ENCODE data around the gene EPB41L2.
"Not testable (repeated sequence)": the region's sequence is repeated elsewhere in the genome, so short reads cannot be mapped to it uniquely, and the experiment has no call there.

The EPB41L2 gene

DNA sequence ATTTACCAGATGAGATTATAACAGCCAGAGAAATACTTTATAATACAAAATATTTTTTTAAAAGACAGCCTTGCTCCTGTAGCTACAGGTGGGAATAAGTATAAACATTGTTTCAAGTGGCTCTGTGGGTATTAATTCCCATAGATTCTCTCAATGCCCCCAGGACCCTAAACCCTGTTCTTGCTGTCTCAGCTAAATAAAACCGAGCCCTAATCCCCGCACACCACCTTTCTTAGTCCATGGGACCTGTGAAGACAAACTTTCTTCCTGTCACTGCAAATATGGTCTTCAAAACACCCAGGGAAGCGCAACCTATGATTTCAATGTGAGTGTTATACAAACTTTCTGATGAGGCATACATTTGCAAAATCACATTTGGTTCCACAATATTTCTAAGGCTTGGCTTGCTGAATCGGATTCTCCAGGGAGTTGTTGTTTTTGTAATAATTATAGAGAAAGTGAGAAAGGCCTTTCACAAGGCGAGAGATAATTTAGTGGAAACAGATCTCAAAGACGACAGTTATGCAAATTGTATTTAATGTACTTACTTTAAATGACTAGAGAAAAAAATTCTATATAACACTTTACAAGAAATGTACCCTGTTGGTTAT lies 224.7 kb downstream of the EPB41L2 start:
- no peak for DNase-seq (ENCODE audit: low read depth)

- no peak for DNase-seq (ENCODE audit: low read depth)
Observed at GRCh38 chr6:130837067-130837466, 226.0 kb downstream of the EPB41L2 start.

DNA sequence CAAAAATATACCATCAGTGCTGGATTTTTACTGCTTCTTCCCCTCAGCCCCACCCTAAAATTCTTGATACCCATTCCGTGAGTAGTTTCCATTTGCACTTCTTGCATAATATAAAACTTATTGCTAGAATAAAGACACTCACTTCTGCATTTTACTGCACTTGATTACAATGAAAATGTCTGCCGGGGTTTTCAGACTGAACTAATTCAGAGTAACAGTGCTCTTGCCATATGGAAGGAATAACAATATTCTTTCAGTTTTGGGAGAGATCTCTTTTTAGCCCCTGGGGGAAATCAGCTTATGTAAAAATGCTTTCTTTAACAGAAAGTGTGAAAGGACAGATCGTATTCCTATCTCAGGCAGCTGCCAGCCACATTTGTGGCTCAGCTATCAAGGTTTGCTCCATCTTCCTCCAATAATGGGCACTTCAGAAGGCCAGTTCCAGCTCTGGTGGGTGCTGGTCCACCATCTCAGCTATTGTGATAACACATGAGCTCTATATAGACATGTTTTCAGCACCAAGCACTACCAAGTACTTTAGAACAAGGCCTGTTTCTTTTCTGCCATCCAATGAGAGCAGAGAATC lies 226.9 kb downstream of the EPB41L2 start:
- no peak for DNase-seq (ENCODE audit: low read depth)

DNA sequence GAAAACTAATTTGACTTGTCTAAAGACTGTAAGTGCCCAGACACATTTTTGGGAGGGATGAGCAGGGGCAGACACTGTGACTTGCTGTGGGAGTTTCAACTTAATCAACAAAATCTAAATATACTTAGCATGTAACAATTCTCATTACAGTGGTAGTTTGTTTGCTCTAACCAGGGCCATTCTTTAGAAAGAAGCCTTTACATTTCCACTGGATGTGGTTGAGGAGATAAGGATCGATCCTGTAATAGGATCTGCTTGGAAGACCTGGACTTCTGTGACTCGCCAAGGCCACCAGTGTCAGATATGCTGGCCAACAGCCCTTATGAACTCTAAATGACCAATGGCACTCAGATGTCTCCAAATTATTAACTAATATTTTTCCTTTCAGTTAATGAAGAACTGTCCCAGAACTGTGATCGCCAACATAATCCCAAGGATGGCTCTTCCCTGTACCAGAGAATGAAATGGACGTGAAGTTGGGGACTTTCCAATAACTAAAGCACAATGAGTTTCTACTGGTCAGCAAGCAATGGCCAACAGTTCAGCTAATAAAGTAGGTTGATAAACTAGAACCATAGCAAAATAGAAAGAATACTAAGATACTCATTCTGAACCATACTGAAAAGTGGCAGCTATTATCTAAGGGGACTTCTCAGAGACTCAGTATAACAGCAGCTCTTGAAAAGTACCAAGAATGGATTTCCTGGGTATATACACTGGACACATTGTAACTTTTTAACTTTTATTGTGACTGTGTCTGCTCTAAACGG lies 228.4 kb downstream of the EPB41L2 start:
- no peak for DNase-seq (ENCODE audit: low read depth)

- no peak for DNase-seq (ENCODE audit: low read depth)
Observed at GRCh38 chr6:130833569-130833968, 229.5 kb downstream of the EPB41L2 start.

DNA sequence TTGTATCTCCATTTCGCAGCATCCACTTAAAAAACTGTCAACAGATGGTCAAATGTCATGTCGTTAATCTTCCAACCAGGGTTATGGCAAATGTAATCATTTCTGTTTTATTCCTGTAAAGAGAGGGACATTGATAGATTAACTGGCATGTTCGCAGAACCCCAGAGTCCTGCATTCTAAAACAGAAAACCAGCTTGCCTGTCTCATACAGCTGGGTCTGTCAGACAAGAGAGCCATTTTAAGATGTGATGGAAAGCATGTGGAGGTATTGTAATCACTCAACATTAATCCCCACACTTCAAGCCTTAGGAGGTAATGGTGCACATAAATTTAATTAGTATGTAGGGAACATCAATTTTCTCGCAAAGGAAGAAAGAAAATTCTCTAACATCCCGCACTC lies 231.4 kb downstream of the EPB41L2 start:
- no peak for DNase-seq (ENCODE audit: low read depth)

GRCh38 chr6:130829333-130829910 lies 233.6 kb downstream of the EPB41L2 start:
- no peak for DNase-seq (ENCODE audit: low read depth)

DNA sequence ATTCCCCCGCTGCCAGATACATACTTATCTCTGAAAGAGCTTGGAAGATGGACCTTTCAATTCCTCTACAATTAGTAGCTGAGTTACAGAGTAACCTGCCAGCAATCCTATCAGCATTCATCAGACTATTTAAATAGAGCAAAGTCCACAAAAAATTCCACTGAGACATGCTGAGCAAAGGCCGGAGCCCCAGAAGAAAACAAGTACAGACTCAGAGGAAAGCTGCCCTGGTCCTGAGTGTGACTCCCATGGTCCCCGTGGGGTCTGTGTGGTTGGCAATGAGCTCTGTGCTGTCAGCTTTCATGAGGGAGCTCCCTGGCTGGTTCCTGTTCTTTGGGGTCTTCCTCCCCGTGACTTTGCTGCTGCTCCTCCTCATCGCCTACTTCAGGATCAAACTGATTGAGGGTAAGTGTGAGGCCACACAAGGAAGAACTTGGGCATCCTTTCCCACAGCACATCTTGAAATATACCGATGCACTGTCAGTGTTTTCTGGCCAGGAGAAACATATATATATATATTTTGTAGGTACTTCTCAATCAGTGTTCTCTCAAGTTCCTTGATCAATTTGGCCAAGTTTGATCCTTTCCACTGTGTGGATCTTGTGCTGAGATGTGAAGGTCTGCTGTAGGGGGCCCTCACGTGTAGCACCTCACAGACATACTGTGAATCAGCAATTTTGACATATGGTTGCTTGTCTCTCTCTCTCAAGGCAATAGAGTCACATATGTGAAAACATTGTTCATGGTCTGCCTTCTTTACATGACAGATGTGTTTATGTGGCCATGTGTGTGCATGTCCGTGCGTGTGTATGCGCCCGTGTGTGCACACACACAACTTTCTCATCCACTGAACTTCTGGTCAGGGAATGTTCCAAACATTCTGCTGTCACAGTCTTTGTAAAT lies 235.5 kb downstream of the EPB41L2 start, which contains the start of gene SMLR1:
SMLR1 (plus strand) TSS at position 160 of the 903 bp plus-strand sequence; CDS start at position 168, 8 bp downstream.
- DNase-seq (ENCODE audit: low read depth): no peak

DNA sequence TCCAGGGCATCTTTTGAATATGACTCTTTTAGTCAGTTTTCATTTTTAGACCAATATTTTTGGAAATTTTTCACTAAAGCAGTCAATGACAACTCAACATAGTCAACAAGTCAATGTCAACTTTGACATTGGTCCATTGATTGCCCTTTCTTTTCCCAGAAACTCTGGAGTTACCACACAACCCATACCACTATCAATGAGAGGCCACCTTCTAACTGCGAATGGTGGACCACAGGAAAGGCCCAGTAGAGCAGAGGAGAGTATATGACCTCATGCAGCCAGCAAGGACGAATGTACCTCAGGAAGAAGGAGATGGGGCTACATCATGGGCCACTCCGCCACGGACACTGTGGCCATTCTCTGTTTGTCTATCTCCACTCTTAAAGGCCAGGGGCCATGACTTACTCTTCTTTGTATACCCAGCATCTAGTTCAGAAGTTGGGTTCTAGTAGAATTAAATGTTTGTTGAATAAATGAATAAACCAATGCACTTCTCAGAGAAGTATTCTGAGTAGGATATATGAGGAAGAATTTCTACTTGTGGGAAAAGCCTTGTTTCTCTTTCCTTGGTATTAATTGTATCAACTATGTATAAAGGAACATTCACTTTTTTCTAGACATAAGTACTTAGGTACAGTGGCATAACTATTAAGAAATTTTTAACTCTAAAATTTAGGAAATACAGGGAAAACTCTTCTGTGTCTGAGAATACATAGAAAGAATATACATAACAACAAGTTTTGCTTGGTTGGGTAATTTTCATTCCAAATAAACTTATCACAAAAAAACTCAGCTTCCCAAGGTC lies 236.4 kb downstream of the EPB41L2 start:
- DNase-seq (ENCODE audit: low read depth): no peak

- no peak for DNase-seq (ENCODE audit: low read depth)
Observed at GRCh38 chr6:130825772-130826441, 237.1 kb downstream of the EPB41L2 start.

GRCh38 chr6:130824978-130825694 lies 237.9 kb downstream of the EPB41L2 start:
- DNase-seq (ENCODE audit: low read depth): no peak

- no peak for DNase-seq (ENCODE audit: low read depth)
Observed at GRCh38 chr6:130822736-130823135, 240.3 kb downstream of the EPB41L2 start.

- DNase-seq (ENCODE audit: low read depth): no peak
Observed at GRCh38 chr6:130815200-130816071, 247.6 kb downstream of the EPB41L2 start.

GRCh38 chr6:130814506-130814905 lies 248.5 kb downstream of the EPB41L2 start:
- no peak for DNase-seq (ENCODE audit: low read depth)

GRCh38 chr6:130811932-130812331 lies 251.1 kb downstream of the EPB41L2 start:
- DNase-seq (ENCODE audit: low read depth): no peak

- DNase-seq (ENCODE audit: low read depth): peak; percentile 26
Observed at GRCh38 chr6:130810307-130811030, 252.6 kb downstream of the EPB41L2 start.

DNA sequence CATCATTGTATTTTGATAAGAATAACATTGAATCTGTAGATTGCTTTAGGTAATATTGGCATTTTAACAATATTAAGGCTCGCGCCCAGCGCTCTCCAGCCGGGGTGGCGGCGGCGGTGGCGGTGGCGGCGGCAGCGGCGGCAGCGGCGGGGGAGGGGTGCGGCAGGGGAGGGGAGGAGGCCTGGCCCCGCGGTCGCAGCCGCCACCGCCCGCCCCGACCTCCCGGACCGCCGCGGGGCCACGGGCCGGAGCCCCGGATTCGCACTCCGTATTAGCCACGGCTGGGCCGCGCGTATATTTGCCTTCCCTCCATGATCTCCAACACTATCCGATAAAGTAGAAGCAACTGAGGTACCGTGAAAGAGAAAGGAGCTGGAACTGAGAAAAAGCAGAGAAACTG lies 261.7 kb downstream of the EPB41L2 start:
- not testable (repeated sequence) for DNase-seq (ENCODE audit: low read depth)

DNA sequence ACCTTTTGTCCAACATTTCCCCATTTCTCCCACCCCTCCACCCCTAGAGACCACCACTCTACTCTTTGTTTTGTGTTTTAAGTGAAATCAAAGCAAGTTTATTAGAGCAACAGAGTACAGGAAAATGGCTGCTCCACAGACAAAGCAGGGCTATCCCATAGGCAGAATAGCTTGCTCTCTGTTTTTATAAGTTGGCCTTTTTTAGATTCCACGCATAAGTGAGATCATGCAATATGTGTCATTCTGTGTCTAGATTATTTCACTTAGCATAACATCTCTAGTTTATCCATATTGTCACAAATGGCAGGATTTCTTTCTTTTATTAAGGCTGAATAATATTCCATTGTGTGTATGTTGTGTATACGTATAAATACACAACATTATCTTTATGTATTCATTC lies 266.0 kb downstream of the EPB41L2 start:
- no peak for DNase-seq (ENCODE audit: low read depth)
